Naive thymus-derived CD4-positive, alpha-beta T cell (primary cell): ENCODE data around the gene KRTAP10-4. TPM values are rescaled to one million over a fixed set of nuclear protein-coding genes. Genes with fewer than 3 reads are reported as not detected.

ENCODE experiments used
- ATAC-seq: fragments of 150-1000 bp; cut with Tn5 transposase; 2 replicates; pipeline ENCODE4 v1.10.0; 2021; ENCODE audit warnings: mild to moderate bottlenecking, moderate library complexity
- CTCF ChIA-PET: fragments of 350-600 bp; sonication (Branson Sonifier 250); formaldehyde crosslinking; loops from one replicate; lab custom pipeline; 2021; ENCODE audit warnings: antibody characterized with exemption; lab: Charles Lee
- POLR2A ChIA-PET: fragments of 350-600 bp; sonication (Branson Sonifier 250); formaldehyde crosslinking; loops from one replicate; lab custom pipeline; 2021; ENCODE audit warnings: antibody characterized with exemption, inconsistent platforms; lab: Charles Lee
- DNase-seq, 9 donors: peaks; one replicate each; pipeline versions ENCODE4 v3.0.0 to v3.0.0-alpha.2; 2020 to 2022; ENCODE audit warnings: mixed read lengths in 1 of 9
- H3K27ac ChIP-seq: one replicate; pipeline ENCODE4 v1.7.0; 2013; ENCODE audit warnings: mild to moderate bottlenecking, low read depth, low read length, moderate library complexity
- H3K27me3 ChIP-seq, 2 donors: one replicate each; pipeline ENCODE4 v1.7.0; 2013; ENCODE audit warnings: low read length in 2 of 2, mild to moderate bottlenecking in 2 of 2, moderate library complexity in 2 of 2; ENCODE audit not compliant: control insufficient read depth in 2 of 2, insufficient read depth in 2 of 2
- H3K36me3 ChIP-seq, 3 experiments: 1 replicate in 2 of 3; 2 replicates in 1 of 3; pipeline ENCODE4 v1.7.0; 2013; ENCODE audit warnings: low read length in 3 of 3, mild to moderate bottlenecking in 3 of 3, moderate library complexity in 1 of 3; ENCODE audit not compliant: insufficient read depth in 3 of 3, control insufficient read depth in 2 of 3
- H3K4me1 ChIP-seq, 2 donors: one replicate each; pipeline ENCODE4 v1.7.0; 2013; ENCODE audit warnings: low read length in 2 of 2, mild to moderate bottlenecking in 2 of 2, moderate library complexity in 1 of 2; ENCODE audit not compliant: control insufficient read depth in 2 of 2, insufficient read depth in 2 of 2
- H3K4me3 ChIP-seq: 2 replicates; pipeline ENCODE4 v1.7.0; 2013; ENCODE audit warnings: mild to moderate bottlenecking, low read length
- H3K9me3 ChIP-seq, 3 experiments: 1 replicate in 2 of 3; 2 replicates in 1 of 3; pipeline ENCODE4 v1.7.0; 2013; ENCODE audit warnings: low read length in 3 of 3; ENCODE audit not compliant: control insufficient read depth in 2 of 3
- H3K27ac Mint-ChIP-seq, 9 donors: one replicate each; pipeline ENCODE4 v1.8.0; 2020 to 2022; ENCODE audit warnings: mixed read lengths in 9 of 9, mild to moderate bottlenecking in 8 of 9, moderate library complexity in 5 of 9, inconsistent platforms in 2 of 9
- H3K27me3 Mint-ChIP-seq, 5 donors: one replicate each; pipeline ENCODE4 v1.8.0; 2021 to 2022; ENCODE audit warnings: mixed read lengths in 5 of 5, mild to moderate bottlenecking in 1 of 5
- H3K36me3 Mint-ChIP-seq, 5 donors: one replicate each; pipeline ENCODE4 v1.8.0; 2020 to 2022; ENCODE audit warnings: mixed read lengths in 5 of 5, mild to moderate bottlenecking in 3 of 5, inconsistent platforms in 1 of 5
- H3K4me1 Mint-ChIP-seq, 7 donors: one replicate each; pipeline ENCODE4 v1.8.0; 2020 to 2022; ENCODE audit warnings: mixed read lengths in 7 of 7, mild to moderate bottlenecking in 3 of 7, inconsistent platforms in 1 of 7
- H3K4me3 Mint-ChIP-seq, 10 donors: one replicate each; pipeline ENCODE4 v1.8.0; 2020 to 2022; ENCODE audit warnings: mild to moderate bottlenecking in 10 of 10, mixed read lengths in 10 of 10, moderate library complexity in 6 of 10, inconsistent platforms in 2 of 10
- H3K9me3 Mint-ChIP-seq, 11 donors: one replicate each; pipeline ENCODE4 v1.8.0; 2020 to 2022; ENCODE audit warnings: mixed read lengths in 11 of 11, mild to moderate bottlenecking in 4 of 11, inconsistent platforms in 1 of 11, moderate library complexity in 1 of 11
- intact Hi-C, 2 donors: fragments of 100-400 bp; cut with micrococcal nuclease; formaldehyde crosslinking; loops; one replicate each; pipeline ENCODE4 v1.15.1; 2023
- polyA plus RNA-seq, 2 donors: library from polyadenylated mRNA; unstranded; fragments of 300-500 nt; fragmentation: Illumina TruSeq; gene quantifications; one replicate each; pipeline ENCODE4 v1.2.3, GENCODE V29; 2021
- total RNA-seq, 6 experiments: library from RNA in 5 of 6; stranded (reverse) in 5 of 6; gene quantifications; 1 replicate in 5 of 6; 2 replicates in 1 of 6; pipeline ENCODE4 v1.2.3 and lab custom pipeline; 2021 to 2026

Gene KRTAP10-4
- total and polyA plus RNA-seq, 7 experiments from 2014 or later, result not detected

DNA sequence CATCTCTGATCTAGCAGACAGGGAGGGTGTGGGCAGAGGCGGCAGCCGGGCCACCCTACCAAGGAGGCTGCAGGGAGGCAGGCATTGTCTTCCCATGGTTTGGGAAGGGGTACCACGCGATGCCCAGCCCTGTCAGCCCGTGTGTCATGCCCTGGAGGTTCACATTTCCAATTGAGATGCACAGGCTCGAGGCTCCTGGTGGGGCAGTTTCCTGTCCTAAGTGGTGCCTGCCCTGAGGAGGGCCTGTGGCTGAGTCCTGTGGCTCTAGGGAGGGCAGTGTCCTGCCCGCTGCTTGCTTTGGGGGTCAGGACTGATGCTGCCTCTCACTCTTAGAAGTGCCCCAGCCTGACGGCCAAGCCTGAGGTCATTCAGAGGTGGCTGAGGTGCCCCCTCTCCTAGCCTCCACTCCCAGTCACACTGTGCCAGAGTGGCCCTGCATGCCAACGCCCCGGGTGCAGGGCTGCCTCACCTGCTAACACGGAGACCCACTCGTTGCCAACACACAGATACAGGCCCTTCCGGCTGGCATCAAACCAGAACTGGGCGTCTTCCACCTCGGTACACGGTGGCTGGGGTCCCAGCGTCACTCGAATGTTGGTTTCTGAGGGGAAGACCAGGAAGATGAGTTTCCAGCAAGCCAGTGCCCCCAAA lies 45.4 kb upstream of the KRTAP10-4 start:
- DNase-seq, result no peak
- Mint-ChIP-seq H3K36me3 (no peaks in the 10 kb centered on the region), H3K4me3 (no peak overlapping the region), H3K9me3 (no peaks in the 10 kb centered on the region), H3K4me1 (peaks cover 0 to 3% (median 0%) of the 10 kb centered on the region in 7 donors), H3K27me3 (no peaks in the 10 kb centered on the region), H3K27ac (no peak overlapping the region)
- no peak for ATAC-seq
- intact Hi-C loops, result no loop called here
- POLR2A ChIA-PET, result no interaction called here
- Histone ChIP-seq H3K4me3 (no peak overlapping the region), H3K4me1 (no peaks in the 10 kb centered on the region), H3K27ac (no peak overlapping the region), H3K27me3 (no peaks in the 10 kb centered on the region), H3K36me3 (no peaks in the 10 kb centered on the region), H3K9me3 (no peaks in the 10 kb centered on the region)
- CTCF ChIA-PET, result interaction anchor here (0.7 kb wide), 1 partner anchor 130 kb away, joined by 3 read pairs; no protein-coding TSS in a partner anchor

DNA sequence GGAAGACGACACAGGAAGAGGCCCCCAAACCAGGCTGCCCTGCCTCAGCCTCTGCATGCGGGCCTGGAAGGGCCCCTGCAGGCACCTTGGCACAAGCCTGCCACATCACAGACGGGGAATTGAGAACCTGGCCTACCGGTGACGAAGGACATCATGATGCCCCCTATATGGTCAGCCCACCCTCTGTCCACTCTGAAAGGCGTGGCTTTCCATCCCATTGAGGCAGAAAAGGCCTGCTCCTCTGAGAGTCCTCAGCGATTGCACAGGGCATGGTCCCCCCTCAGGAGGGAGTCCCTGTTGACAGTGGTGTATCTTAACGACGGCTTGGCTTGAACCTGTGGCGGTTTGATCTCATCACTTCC lies 44.9 kb upstream of the KRTAP10-4 start:
- no peaks in the 10 kb centered on the region for H3K9me3 ChIP-seq
- CTCF ChIA-PET, result no interaction called here
- no peak overlapping the region for H3K27ac Mint-ChIP-seq
- no peaks in the 10 kb centered on the region for H3K36me3 ChIP-seq
- no peaks in the 10 kb centered on the region for H3K36me3 Mint-ChIP-seq
- no peak overlapping the region for H3K4me3 Mint-ChIP-seq
- intact Hi-C loops, result no loop called here
- H3K4me1 Mint-ChIP-seq, result peaks cover 0 to 3% (median 0%) of the 10 kb centered on the region in 7 donors
- H3K27me3 Mint-ChIP-seq, result no peaks in the 10 kb centered on the region
- H3K4me1 ChIP-seq, result no peaks in the 10 kb centered on the region
- ATAC-seq, result no peak
- H3K27me3 ChIP-seq, result no peaks in the 10 kb centered on the region
- H3K27ac ChIP-seq, result no peak overlapping the region
- H3K4me3 ChIP-seq, result no peak overlapping the region
- no peaks in the 10 kb centered on the region for H3K9me3 Mint-ChIP-seq
- POLR2A ChIA-PET, result no interaction called here
- DNase-seq, result no peak

DNA sequence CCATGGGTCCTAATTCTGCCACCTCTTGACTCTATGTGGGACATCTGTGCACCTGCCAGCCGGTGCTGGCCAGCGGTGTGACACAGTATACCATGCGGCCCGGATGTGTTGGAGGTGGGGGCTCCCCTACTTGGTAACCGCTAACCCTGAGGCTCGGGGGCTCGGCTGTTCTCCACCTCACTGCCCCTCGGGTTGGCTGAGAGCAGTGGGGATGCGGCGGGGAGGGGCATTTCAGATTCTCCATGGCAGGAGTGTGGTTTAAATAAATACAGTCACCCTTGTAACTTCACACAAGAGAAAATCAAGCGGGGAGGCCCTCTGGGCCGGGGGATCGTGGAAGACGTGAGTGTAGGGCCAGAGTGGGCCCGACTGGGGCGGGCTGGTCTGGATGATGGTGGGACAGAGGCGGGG lies 44.5 kb upstream of the KRTAP10-4 start:
- Histone ChIP-seq H3K4me1 (no peaks in the 10 kb centered on the region), H3K4me3 (no peak overlapping the region), H3K27me3 (no peaks in the 10 kb centered on the region), H3K9me3 (no peaks in the 10 kb centered on the region), H3K36me3 (no peaks in the 10 kb centered on the region), H3K27ac (no peak overlapping the region)
- DNase-seq, result no peak
- ATAC-seq, result no peak
- CTCF ChIA-PET, result no interaction called here
- POLR2A ChIA-PET, result no interaction called here
- H3K27me3 Mint-ChIP-seq, result no peaks in the 10 kb centered on the region
- no peak overlapping the region for H3K4me3 Mint-ChIP-seq
- intact Hi-C loops, result no loop called here
- no peak overlapping the region for H3K27ac Mint-ChIP-seq
- H3K9me3 Mint-ChIP-seq, result no peaks in the 10 kb centered on the region
- peaks cover 0 to 3% (median 0%) of the 10 kb centered on the region in 7 donors for H3K4me1 Mint-ChIP-seq
- H3K36me3 Mint-ChIP-seq, result no peaks in the 10 kb centered on the region

DNA sequence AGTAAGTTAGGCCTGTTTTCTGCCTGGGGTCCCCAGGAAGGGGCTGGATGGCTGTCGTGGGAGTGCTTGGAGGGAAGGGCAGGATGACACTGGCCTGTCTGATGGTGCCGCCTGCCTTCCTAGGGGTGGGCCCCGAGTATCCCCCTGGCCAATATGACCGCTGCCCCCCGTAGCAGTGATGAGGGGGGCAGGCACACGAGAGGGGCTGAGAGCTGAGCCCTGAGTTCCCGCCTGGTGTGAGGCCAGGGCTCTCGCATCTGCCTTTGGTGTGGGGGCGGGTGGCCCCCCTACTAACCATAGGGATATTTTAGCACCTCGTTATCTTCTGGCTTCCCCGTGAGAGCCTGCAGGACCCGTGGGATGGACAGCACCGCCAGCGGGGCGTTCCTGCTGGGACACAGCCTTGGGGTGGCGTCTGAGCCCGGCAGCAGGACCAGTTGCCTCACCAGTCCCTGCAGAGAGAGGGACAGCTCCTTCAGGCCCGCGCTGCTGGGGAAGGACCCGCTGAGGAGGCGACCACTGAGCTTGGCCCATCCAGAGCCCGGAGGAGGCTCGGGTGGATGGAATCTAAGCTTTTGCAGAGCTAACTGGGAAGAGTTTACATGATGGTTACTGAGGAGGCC lies 43.9 kb upstream of the KRTAP10-4 start:
- intact Hi-C loops, result no loop called here
- no peaks in the 10 kb centered on the region for H3K27me3 ChIP-seq
- H3K27ac ChIP-seq, result no peak overlapping the region
- H3K4me3 ChIP-seq, result no peak overlapping the region
- Mint-ChIP-seq H3K27me3 (no peaks in the 10 kb centered on the region), H3K4me1 (peaks cover 0 to 3% (median 0%) of the 10 kb centered on the region in 7 donors), H3K36me3 (no peaks in the 10 kb centered on the region), H3K9me3 (peaks cover 0 to under 1% (median 0%) of the 10 kb centered on the region in 11 donors), H3K27ac (no peak overlapping the region), H3K4me3 (no peak overlapping the region)
- no peaks in the 10 kb centered on the region for H3K9me3 ChIP-seq
- POLR2A ChIA-PET, result no interaction called here
- DNase-seq (peak in 1 of 9 donors; percentile 2), ATAC-seq (no peak)
- no peaks in the 10 kb centered on the region for H3K36me3 ChIP-seq
- CTCF ChIA-PET, result no interaction called here
- H3K4me1 ChIP-seq, result no peaks in the 10 kb centered on the region

DNA sequence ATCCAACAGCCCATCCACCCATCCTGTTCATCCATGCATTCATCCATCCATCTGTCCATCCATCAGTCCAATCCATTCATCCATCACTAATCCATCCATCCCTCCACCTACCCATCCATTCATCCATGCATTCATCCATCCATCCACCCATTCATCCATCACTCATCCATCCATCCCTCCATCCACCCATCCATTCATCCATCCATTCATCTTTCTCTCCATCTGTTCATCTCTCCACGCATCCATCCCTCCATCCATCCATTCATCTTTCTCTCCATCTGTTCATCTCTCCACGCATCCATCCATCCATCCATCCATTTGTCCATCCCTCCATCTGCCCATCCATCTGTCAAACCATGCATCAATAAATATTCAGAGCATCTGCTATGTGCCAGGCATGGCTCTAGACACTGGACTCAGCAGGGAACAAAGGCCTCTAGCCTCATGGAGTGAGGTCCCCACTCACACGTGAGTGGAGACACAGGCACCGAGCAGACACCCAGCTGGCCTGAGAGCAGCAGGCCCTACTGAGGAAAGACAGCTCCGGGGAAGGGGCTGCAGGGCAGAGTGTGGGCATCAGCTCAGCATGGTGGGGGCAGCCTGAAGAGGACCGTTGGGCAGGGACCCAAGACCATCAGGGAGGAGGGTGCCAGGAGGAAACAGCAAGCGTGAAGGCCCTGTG lies 43.2 kb upstream of the KRTAP10-4 start:
- H3K27ac Mint-ChIP-seq, result peak overlapping the region in 4 of 9 donors; percentile 1 to 53 (median 4)
- CTCF ChIA-PET, result no interaction called here
- DNase-seq, result no peak

DNA sequence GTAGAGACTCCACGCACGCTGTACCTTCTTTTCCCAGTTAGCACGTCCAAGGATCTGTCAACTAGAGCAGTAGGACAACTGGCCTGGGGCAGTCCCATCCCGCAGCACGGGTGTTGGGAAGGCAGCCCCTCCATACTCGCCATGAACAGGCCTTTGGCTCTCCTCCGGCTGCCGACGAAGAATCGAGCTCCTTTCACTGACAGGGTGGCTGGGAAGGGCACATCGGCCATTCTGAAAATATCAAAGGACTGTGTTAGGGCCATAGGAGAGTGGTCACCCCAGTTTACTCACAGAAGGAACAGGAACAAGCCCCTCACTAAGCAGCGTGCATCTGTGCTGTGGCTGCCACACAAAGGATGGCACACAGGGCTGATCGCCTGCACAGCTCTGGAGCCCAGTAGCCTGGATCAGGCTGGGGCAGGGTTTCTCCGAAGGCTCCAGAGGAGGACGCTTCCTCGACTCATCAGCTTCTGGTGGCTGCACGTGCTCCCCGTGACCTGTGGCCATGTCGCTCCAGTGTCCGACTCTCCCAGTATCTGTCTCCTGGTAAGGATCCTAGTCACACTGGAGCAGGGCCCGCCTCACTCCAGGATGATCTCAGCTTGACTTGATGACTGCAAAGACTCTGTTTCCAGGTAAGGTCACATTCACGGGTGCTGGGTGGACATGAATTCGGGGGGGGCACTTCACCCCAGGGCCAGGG lies 42.5 kb upstream of the KRTAP10-4 start:
- no peaks in the 10 kb centered on the region for H3K36me3 Mint-ChIP-seq
- H3K27me3 ChIP-seq, result no peaks in the 10 kb centered on the region
- H3K9me3 ChIP-seq, result no peaks in the 10 kb centered on the region
- ChIA-PET CTCF (no interaction called here), POLR2A (interaction anchor here (0.6 kb wide), 1 partner anchor 191 kb away, joined by 3 read pairs; no protein-coding TSS in a partner anchor)
- no peak overlapping the region for H3K4me3 ChIP-seq
- H3K4me1 ChIP-seq, result no peaks in the 10 kb centered on the region
- peaks cover 0 to 2% (median 0%) of the 10 kb centered on the region in 11 donors for H3K9me3 Mint-ChIP-seq
- peak in 1 of 9 donors; percentile 3 for DNase-seq
- H3K27ac ChIP-seq, result no peak overlapping the region
- no peaks in the 10 kb centered on the region for H3K36me3 ChIP-seq
- no peak overlapping the region for H3K4me3 Mint-ChIP-seq
- H3K27ac Mint-ChIP-seq, result no peak overlapping the region
- ATAC-seq, result no peak
- H3K27me3 Mint-ChIP-seq, result no peaks in the 10 kb centered on the region
- intact Hi-C loops, result no loop called here
- H3K4me1 Mint-ChIP-seq, result peaks cover 0 to 3% (median 0%) of the 10 kb centered on the region in 7 donors

More for the DNA sequence above, 43.2 kb upstream of the KRTAP10-4 start:
- POLR2A ChIA-PET, result no interaction called here
- peaks cover 0 to 2% (median 0%) of the 10 kb centered on the region in 11 donors for H3K9me3 Mint-ChIP-seq
- no peak overlapping the region for H3K4me3 Mint-ChIP-seq
- H3K27me3 ChIP-seq, result no peaks in the 10 kb centered on the region
- no peak overlapping the region for H3K4me3 ChIP-seq
- H3K4me1 ChIP-seq, result no peaks in the 10 kb centered on the region
- intact Hi-C loops, result no loop called here
- no peaks in the 10 kb centered on the region for H3K27me3 Mint-ChIP-seq
- ATAC-seq, result no peak
- no peaks in the 10 kb centered on the region for H3K36me3 Mint-ChIP-seq
- H3K4me1 Mint-ChIP-seq, result peaks cover 0 to 3% (median 0%) of the 10 kb centered on the region in 7 donors
- no peak overlapping the region for H3K27ac ChIP-seq
- H3K9me3 ChIP-seq, result no peaks in the 10 kb centered on the region
- H3K36me3 ChIP-seq, result no peaks in the 10 kb centered on the region
